Inflammatory macrophage (primary cell): ENCODE results near the gene ECSIT.
"Not testable (repeated sequence)": the region's sequence is repeated elsewhere in the genome, so short reads cannot be mapped to it uniquely, and the experiment has no call there.

Source experiments
- DNase-seq, 2 donors: peaks; one replicate each; pipeline ENCODE4 v3.0.0-alpha.2; 2020 to 2022

Gene ECSIT

DNA sequence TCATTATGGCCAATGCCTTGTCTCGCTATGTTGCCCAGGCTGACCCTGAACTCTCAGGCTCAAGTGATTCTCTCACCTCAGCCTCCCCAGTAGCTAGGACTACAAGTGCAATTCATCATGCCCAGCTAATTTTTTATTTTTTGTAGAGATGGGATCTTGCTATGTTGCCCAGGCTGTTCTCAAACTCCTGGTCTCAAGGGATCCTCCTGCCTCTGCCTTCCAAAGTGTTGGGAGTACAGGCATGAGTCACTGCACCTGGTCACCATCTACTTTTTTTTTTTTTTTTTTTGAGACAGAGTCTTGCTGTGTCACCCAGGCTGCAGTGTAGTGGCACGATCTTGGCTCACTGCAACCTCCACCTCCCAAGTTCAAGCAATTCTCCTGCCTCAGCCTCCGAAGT lies 53.6 kb downstream of the ECSIT start:
- DNase-seq: not testable (repeated sequence)

- no peak for DNase-seq
These were observed 55.2 kb downstream of the ECSIT start for GRCh38 chr19:11473725-11474124.

GRCh38 chr19:11468266-11468845 lies 60.6 kb downstream of the ECSIT start:
- not testable (repeated sequence) for DNase-seq

GRCh38 chr19:11465600-11465999 lies 63.3 kb downstream of the ECSIT start:
- no peak for DNase-seq

DNA sequence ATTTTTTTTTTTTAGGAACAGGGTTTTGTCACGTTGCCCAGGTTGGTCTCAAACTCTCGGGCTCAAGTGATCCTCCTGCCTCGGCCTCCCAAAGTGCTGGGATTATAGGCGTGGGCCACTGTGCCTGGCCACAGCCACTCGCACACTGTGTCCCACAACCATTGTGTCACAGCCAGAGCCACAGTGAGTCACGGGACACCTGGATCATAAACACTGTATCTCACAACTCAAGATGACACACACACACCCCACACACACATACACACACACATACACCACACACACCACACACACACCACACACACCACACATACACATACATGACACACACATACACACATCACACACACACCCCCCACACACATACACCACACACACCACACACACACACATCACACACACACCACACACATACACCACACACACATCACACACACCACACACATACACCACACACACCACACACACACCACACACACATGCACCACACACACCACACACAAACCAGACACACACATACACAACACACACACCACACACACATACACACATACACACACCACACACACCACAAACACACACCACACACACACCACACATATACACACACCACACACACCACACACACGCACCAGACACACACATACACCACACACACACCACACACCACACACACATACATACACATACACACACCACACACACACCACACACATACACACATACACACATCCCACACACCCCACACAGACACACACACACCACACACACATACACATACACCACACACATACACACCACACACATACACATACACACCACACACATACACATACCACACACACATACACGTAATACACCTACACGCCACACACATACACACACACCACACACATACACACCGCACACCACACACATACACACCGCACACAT lies 64.3 kb downstream of the ECSIT start:
- no peak for DNase-seq

DNA sequence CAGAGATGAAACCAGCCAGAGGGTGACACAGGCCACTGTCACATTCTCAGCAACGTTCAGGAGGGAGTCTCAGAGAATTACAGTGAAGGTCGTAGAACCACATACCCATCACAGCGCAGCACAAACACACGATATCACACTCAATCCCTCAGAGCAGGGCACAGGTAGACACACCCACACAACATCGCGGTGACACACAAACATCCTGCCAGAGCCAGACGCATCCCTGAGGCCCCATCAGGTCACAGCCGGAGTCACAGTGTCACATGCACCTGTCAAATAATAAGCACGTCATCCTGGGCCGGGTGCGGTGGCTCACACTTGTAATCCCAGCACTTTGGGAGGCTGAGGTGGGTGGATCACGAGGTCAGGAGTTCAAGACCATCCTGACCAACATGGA lies 65.5 kb downstream of the ECSIT start:
- DNase-seq: no peak

DNA sequence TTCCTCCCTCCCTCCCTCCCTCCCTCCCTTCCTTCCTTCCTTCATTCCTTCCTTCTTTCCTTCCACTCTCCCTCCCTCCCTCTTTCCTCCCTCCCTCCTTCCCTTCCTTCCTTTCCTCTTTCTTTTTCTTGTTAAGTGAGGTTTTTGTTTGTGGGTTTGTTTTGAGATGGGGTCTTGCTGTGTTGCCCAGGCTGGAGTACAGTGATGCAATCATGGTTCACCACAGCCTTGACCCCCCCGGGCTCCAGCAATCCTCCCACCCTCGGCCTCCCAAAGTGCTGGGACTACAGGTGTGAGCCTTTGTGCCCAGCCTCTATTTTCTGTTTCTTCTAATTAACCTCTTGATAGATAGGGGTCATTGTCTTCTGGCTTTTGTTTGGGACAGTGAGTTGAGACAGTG lies 67.5 kb downstream of the ECSIT start:
- DNase-seq: no peak

DNA sequence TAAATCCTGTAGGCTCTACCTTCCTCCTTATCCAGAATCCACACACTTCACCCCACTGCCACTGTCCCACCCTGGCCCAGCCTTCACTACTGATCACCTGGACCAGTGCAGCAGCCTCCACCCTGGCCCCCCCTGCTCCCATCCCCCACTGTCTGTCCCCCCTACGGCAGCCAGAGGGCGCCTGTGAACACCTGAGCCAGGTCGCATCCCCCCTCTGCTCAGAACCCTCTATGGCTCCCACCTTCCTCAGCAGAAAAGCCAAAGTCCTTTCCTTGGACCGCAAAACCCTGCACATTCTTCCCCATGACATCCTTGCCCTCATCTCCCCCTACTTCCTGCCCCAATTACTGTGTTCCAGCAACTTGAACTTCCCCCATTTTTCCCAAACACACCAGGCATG lies 68.7 kb downstream of the ECSIT start:
- no peak for DNase-seq

DNA sequence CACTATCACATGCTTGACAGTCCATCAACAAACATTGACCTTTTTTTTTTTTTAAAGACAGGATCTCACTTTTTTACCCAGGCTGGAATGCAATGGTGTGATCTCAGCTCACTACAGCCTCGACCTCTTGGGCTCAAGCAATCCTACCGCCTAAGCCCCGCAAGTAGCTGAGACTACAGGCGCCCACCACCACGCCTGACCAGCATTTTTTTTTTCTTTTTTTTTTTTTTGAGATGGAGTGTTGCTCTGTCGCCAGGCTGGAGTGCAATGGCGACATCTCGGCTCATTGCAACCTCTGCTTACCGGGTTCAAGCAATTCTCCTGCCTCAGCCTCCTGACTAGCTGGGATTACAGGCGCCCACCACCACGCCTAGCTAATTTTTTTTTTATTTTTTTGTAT lies 70.0 kb downstream of the ECSIT start:
- DNase-seq: not testable (repeated sequence)

DNA sequence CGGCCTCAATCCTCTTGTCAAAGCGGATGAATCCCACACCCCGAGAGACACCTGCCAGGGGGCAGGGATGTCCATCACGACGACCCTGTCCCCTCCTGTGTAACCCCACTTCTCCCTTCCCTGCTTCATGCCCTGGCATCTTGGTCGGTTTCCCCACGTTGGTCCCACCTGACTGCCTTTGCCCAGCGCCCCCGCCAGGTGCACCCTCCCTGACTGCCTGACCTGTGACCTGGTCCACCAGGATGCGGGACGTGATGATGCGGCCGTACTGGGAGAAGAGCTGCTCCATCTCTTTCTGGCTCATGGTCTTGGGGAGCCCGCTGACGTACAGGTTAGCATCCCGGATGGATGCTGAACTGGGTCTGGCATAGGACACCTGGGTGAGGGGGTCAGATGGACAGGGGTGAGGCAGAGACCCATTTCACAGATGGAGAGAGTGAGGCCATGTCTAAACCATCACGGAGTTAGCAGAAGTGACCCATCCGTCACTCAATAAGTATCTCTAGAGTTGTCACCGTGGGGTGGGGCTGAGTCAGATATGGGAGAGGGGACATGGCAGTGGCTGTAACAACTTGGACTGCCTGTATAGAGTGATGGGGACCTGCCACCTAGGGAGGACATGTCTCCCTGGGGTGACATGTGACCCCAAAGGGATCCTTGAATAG lies 70.6 kb downstream of the ECSIT start:
- DNase-seq: no peak

- DNase-seq: no peak
These were observed 71.1 kb downstream of the ECSIT start for GRCh38 chr19:11457831-11458230.

- no peak for DNase-seq
These were observed 71.8 kb downstream of the ECSIT start for GRCh38 chr19:11457115-11457514.

GRCh38 chr19:11456659-11457058 lies 72.3 kb downstream of the ECSIT start:
- no peak for DNase-seq
